Activated CD4-positive, alpha-beta T cell treated with anti-CD3 and anti-CD28 coated beads for 1 hour (primary cell): Measurements from ENCODE around the gene USP7.
"Not testable (repeated sequence)": the region's sequence is repeated elsewhere in the genome, so short reads cannot be mapped to it uniquely, and the experiment has no call there.

Experiments
- DNase-seq: peaks from one replicate; pipeline ENCODE4 v3.0.0-alpha.2; 2020

Gene USP7

GRCh38 chr16:8971416-8971815 is 7.7 kb upstream of the USP7 start:
- no peak for DNase-seq

- not testable (repeated sequence) for DNase-seq
Measured at GRCh38 chr16:8969202-8969897, 5.6 kb upstream of the USP7 start.

- DNase-seq, result not testable (repeated sequence)
Measured at GRCh38 chr16:8968054-8968453, 4.3 kb upstream of the USP7 start.

- no peak for DNase-seq
Measured at GRCh38 chr16:8967132-8967821, 3.6 kb upstream of the USP7 start.

- no peak for DNase-seq
Measured at GRCh38 chr16:8966817-8967131, 3.1 kb upstream of the USP7 start.

- no peak for DNase-seq
Measured at GRCh38 chr16:8964462-8964861, 756 bp upstream of the USP7 start.

GRCh38 chr16:8963010-8963820 is 491 bp downstream of the USP7 start:
- no peak for DNase-seq

- peak; percentile 31 for DNase-seq
Measured at GRCh38 chr16:8962393-8963009, 1.2 kb downstream of the USP7 start.

- no peak for DNase-seq
Measured at GRCh38 chr16:8961811-8962390, 1.8 kb downstream of the USP7 start.

- no peak for DNase-seq
Measured at GRCh38 chr16:8960788-8961109, 3.0 kb downstream of the USP7 start.

GRCh38 chr16:8959921-8960787 is 3.6 kb downstream of the USP7 start:
- DNase-seq, result no peak

- DNase-seq, result no peak
Measured at GRCh38 chr16:8958344-8959167, 5.2 kb downstream of the USP7 start.

- no peak for DNase-seq
Measured at GRCh38 chr16:8957509-8958157, 6.1 kb downstream of the USP7 start.

- no peak for DNase-seq
Measured at GRCh38 chr16:8957063-8957397, 6.7 kb downstream of the USP7 start.

GRCh38 chr16:8956265-8957062 is 7.2 kb downstream of the USP7 start:
- no peak for DNase-seq

- no peak for DNase-seq
Measured at GRCh38 chr16:8955828-8956227, 7.9 kb downstream of the USP7 start.

- no peak for DNase-seq
Measured at GRCh38 chr16:8953064-8953463, 10.6 kb downstream of the USP7 start.

- no peak for DNase-seq
Measured at GRCh38 chr16:8952281-8952751, 11.4 kb downstream of the USP7 start.

GRCh38 chr16:8951447-8952280 is 12.0 kb downstream of the USP7 start:
- no peak for DNase-seq
